GM12873 (cell line): ENCODE results near the gene NXN.

ENCODE experiments used
- TF ChIP-seq, protein P1 (sequence below): IDR thresholded peaks from 2 replicates; pipeline ENCODE4 v1.5.1; 2012; ENCODE audit warnings: low read depth, mild to moderate bottlenecking, moderate library complexity, low read length, control low read depth; ENCODE audit not compliant: insufficient read depth; ENCODE audit errors: missing control alignments

The NXN gene

DNA sequence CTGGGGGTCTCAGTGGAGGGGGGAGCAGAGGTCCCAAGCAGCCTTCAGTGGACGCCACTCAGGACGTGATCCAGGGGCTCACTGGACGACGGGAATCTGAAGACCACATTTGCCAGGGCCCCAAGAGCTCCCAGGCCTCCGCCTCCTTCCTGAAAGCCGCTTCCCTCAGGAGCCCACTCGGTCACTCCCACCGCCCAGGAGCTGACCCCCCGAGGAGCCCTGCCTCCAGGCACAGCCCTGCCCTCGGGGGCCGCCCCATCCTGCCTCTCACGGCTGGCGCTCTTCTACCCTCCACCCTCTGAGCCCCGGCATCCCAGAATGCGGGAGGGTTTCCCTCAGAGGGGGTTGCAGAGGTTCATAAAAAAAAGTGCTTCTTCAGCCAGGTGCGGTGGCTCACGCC is 41.6 kb upstream of the NXN start:
- TF ChIP-seq, protein P1, sequence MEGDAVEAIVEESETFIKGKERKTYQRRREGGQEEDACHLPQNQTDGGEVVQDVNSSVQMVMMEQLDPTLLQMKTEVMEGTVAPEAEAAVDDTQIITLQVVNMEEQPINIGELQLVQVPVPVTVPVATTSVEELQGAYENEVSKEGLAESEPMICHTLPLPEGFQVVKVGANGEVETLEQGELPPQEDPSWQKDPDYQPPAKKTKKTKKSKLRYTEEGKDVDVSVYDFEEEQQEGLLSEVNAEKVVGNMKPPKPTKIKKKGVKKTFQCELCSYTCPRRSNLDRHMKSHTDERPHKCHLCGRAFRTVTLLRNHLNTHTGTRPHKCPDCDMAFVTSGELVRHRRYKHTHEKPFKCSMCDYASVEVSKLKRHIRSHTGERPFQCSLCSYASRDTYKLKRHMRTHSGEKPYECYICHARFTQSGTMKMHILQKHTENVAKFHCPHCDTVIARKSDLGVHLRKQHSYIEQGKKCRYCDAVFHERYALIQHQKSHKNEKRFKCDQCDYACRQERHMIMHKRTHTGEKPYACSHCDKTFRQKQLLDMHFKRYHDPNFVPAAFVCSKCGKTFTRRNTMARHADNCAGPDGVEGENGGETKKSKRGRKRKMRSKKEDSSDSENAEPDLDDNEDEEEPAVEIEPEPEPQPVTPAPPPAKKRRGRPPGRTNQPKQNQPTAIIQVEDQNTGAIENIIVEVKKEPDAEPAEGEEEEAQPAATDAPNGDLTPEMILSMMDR, result no peak

DNA sequence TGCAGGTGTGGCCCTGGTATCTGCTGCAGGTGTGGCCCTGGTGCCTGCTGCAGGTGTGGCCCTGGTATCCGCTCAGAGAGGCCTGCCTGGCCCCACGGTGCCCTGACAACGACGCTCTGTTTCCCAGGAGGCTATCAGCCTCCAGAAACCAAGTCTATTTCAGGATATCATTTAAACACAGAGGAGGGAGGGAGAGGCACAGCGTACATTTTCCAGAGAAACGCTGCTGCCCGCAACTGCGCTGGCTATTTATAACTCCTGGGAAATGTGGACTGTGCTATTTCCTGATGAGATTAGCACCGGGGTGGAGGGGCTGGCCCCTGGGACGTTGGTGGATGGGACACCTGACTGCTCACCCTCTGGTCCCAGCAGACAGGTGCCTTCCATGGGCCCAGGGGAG is 39.9 kb upstream of the NXN start:
- TF ChIP-seq, protein P1, result no peak

DNA sequence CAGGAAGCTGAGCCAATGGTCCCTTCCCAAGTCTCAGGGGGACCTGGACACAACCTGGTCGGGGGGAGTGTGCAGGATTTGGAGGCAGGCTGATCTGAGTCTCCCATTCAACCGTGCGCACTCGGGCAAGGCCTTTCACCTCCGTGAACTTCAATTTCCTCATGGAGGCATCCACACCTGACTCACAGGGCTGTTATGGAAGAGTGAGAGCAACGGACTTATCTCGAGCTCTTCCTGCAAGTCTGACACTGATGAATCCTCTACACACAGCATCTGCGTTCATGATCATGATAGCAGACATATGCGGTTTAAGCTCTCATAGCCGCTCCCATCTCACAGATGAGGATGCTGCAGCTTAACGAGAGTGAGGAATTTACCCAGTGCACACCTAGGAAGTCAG is 39.0 kb upstream of the NXN start:
- TF ChIP-seq, protein P1, result no peak

DNA sequence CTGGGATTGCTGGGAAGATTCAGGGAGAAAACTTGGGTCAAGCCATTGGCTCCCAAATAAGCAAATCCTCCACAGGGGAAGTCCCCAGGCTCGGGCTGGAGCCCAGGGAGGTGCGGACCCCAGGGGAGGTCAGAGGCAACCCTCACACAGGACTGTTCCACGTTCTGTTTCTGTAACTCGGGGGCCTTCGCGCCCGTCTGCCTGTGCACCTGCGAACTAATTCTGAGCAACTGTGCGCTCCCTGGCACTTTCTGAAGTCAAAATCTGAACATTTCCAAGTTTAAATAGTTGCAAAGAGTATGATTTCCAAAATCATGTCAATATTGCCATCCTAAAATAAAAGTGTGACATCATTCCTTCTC is 34.1 kb upstream of the NXN start:
- TF ChIP-seq, protein P1, result no peak

DNA sequence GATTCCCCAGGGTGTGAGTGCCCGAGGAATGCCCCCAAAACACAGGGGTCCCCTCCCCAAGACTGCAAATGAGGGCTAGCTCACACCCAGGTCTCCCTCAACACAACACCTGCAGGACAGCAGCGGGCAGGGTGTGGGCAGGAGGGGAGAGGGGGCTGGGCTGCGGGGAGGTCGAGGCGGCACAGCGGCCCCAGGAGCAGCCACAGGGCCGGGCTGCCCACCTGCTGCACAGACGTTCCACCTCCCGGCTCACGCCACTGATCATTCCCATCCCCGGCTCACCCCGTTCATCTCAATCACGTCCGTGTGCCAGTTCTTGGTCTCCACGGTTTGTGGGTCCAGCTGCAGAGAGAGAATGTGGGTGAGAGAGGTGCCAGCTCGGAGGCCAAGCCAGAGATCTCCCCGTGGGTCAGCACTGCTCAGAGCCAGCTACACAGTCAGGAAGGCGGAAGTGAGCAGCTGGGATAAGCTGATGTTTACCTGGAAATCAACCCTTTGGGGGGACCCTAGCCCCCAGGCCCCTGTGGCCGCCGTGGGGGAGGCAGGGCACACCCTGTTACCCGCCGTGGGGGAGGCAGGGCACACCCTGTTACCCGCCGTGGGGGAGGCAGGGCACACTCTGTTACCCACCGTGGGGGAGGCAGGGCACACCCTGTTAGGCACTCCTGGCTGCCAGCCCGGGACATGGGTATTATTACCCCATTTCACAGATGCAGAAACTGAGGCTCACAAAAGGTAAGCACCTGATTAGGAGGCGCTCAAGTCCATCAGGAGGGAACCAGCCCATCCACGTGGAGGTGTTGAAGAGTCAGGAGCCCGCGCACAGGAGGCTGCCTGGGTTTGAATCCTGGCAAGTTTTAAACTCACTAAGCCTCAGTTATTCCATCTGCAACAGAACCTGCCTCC is 33.5 kb upstream of the NXN start:
- TF ChIP-seq, protein P1, result no peak

DNA sequence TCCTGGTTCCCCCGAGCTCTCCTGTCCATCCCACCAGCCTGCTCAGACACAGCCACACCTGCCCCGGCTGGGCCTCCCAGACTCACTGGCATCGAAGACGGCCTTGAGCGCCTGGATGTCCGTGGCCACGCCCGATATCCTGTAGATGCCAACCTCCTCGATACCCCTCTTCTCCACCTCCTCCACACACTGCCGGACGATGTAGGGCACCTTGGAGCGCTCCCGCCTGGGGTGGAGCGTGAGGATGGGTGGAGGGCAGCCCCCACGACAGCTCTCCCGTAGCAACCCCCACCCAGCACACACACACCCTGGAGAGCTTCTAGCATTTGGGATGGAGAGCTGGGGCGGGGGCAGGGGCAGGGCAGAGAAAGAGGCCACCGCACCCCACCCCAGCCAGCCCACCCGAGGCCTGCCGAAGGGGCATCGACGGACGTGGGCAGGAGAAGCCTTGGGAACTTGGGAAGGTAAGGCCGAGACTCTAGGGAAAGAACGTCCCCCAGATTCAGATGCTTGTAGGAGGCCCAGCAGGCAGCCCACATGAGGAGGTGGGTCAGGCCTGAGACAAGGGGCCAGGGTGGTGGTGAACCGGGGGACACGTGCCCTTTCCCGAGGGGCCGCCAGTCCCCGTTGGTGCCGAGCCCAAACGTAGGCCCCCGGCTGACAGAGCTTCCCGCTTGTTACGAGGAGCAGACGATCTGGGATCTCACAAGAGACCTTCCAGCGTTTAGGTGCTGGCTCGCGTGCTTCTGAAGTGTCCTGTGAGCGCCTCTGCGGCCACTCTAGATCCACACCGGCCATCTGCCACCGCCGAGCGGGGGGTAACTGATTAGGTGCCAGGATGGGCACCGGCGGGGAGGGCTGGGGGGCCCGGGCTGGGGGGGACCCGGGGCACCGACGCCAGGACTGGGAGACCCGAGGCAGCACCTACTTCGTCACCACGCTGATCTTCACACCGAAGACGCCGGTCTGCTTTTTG is 32.5 kb upstream of the NXN start:
- TF ChIP-seq, protein P1, result no peak

DNA sequence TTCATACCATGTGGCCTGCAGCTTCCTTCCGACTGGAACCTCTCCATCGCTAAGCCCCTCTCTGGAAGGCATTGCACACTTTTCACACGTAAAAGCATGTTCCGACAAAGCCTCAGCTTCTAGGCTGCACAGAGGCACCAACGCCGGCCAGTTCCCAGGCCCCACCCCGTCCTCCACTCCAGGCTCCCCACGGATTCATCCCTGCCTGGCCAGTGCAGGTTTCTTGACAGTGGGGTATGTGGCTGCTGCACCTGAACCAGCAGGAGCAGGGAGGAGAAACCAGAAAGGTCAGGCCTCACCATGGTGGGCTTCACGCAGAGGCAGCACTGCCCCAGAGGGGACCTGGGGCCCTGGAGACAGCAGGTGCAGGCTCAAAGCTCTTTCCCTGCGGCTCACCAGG is 31.6 kb upstream of the NXN start:
- TF ChIP-seq, protein P1, result no peak
